Activated CD8-positive, alpha-beta memory T cell treated with anti-CD3 and anti-CD28 coated beads, Interleukin-2, amount 50 U/mL, for 48 hours (primary cell): ENCODE results near the gene ACTRT3.
A peak's percentile ranks its signal among the peaks of the same experiment; 100 is the strongest.
"Not testable (repeated sequence)": the region's sequence is repeated elsewhere in the genome, so short reads cannot be mapped to it uniquely, and the experiment has no call there.

Experiments used
- DNase-seq: peaks from one replicate; pipeline ENCODE4 v3.0.0-alpha.2; 2020

ACTRT3 gene

GRCh38 chr3:169772305-169772896, 3.0 kb upstream of the ACTRT3 start:
- no peak for DNase-seq

GRCh38 chr3:169771497-169772304, 2.3 kb upstream of the ACTRT3 start:
- peak; percentile 81 for DNase-seq

DNA sequence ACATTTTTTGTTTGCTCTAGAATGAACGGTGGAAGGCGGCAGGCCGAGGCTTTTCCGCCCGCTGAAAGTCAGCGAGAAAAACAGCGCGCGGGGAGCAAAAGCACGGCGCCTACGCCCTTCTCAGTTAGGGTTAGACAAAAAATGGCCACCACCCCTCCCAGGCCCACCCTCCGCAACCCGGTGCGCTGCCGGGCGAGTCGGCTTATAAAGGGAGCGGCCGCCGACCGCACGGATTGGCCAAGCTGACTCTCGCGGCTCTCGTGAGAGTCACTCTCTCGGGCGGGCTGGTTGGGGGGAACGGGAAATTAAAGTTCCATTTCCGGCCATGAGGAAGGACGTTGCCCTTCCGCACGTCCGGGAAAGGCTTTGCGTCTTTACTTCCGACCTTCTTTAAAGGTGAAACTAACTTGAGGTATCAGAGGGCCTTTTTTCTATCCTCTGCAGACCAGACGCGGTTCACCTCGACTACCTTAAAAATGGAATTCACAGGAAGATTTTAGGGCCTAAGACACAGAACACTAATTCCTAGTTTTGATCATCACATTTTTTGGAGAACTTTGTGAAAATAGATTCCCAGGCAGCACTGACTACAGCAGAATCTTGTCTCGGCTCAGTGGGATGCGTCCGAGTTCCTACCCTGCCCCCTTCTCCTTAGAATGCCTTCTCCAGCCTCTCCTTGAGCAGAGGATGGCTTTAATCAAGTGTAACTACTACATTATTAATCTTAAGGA, 4.3 kb downstream of the ACTRT3 start, which contains the start of gene TERC:
TSS of gene TERC (minus strand) at position 179 of the 731 bp plus-strand sequence.
- peak; percentile 94 for DNase-seq

DNA sequence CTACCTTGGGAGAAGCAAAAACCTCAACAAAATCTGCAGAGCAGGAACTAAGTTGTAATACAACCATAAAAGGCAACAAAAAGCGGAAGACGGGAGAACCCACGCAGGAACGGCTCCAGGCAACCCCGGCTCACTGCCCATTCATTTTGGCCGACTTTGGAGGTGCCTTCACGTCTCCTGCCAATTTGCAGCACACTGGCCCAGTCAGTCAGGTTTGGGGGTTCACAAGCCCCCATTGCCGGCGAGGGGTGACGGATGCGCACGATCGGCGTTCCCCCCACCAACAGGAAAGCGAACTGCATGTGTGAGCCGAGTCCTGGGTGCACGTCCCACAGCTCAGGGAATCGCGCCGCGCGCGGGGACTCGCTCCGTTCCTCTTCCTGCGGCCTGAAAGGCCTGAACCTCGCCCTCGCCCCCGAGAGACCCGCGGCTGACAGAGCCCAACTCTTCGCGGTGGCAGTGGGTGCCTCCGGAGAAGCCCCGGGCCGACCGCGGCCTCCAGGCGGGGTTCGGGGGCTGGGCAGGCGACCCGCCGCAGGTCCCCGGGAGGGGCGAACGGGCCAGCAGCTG, 5.0 kb downstream of the ACTRT3 start:
- DNase-seq = peak; percentile 86

DNA sequence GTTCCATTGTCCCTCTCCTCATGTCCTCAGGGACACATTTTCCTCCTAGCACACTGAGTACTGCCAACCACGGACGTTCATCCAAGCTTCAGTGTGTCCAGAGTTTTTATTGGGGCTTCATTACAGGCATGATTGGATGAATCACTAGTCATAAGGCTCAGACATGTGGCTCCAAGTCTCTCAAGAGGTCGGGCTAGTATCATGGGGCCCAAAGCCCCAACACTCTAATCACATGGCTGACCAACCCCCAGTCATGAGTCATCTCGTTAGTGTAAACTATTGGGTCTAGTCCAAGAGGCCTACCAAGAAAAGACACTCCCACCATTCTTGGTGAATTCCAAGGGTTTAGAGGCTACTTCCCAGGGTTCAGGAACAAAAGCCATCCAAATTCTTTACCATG, 8.9 kb downstream of the ACTRT3 start:
- no peak for DNase-seq

GRCh38 chr3:169759256-169759655, 10.1 kb downstream of the ACTRT3 start:
- no peak for DNase-seq

DNA sequence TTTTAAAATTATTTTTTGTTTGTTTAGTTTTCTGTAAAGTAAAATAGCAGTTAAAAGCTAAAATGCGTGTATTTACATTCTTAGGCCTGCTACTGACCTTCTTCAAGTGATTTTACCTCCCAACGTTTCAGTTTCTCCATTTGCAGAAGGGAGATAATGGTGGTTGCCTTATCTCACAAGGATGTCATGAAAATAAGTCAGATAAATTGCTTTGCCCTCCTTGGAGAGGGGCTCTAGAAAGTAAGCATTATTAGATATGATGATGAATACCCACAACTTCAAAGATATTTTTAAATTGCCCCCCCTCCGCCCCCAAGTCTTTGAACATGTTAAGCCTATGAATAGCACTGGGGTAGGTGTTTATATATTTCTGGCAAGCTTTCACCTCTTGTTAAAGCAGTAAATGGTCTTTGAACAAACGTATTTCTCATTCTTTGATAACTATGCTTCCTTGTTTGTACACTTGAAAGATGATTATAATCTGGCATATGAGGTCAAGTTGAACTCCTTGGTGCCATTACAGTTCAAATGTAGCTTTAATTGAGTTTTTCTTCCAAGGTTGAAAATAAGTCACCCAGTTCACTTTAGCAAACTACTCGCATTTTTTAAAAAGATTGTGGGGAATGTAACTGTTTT, 10.9 kb downstream of the ACTRT3 start:
- no peak for DNase-seq

DNA sequence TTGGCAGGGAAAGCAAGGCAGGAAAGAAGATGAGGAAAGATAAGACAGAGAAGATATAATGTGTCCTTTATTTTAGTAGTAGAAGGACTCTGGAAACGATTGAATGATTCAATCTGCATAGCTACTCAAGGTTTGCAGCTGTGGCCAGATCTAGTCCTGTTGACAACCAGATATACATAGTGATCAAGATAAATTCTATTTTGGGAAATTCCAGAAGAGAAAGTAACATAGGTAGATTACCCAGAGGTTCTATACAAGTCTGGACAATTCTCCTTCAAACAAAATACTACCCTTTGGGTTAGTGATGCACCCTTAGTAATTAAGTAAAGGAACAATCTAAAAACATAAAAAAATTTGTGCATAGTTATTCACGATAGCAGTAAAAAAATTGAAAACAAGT, 13.9 kb downstream of the ACTRT3 start:
- no peak for DNase-seq

DNA sequence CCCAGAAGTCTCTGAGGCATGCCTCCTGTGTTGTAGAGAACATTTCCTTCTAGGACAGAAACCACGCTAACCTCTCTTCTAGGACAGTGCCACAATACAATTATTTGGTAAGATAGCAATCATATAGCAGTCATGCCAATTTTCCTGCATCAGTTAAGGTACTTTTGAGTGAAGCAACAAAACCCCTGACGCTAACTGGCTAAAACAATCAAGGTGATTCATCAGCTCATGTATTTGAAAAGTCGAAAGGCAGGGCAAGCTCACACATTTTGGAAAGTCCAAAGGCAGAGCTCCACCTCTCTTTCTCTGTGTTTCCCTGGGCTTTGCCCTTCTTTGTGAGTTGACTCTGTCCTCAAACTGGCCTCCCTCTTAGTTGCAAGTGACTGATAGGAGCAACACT, 14.7 kb downstream of the ACTRT3 start:
- DNase-seq = no peak

- no peak for DNase-seq
Observed at GRCh38 chr3:169751875-169752274, 17.5 kb downstream of the ACTRT3 start.

DNA sequence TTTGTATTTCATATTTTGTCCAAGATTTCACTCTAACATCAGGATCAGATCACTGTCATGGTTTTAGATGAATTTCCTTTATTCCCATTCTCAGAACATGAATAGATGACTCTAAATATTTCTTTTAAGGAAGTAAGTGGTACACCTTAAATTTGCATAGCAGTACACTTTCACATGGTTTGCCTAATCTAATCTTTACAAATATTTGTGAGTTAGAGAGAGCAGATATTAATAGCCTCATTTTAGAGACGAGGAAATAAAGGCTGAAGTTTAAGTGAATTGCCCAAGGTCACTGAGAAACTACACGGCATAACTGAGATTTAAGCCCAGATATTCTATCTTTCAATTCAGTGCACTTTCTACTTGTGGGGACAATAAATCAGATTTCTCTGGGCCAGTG, 18.7 kb downstream of the ACTRT3 start:
- DNase-seq = no peak

GRCh38 chr3:169748670-169749069, 20.7 kb downstream of the ACTRT3 start:
- DNase-seq = no peak

- DNase-seq = no peak
Observed at GRCh38 chr3:169746924-169747323, 22.4 kb downstream of the ACTRT3 start.

GRCh38 chr3:169744366-169745054, 24.9 kb downstream of the ACTRT3 start:
- DNase-seq = no peak

- no peak for DNase-seq
Observed at GRCh38 chr3:169739067-169739466, 30.3 kb downstream of the ACTRT3 start.

GRCh38 chr3:169731857-169732256, 37.5 kb downstream of the ACTRT3 start:
- DNase-seq = not testable (repeated sequence)

DNA sequence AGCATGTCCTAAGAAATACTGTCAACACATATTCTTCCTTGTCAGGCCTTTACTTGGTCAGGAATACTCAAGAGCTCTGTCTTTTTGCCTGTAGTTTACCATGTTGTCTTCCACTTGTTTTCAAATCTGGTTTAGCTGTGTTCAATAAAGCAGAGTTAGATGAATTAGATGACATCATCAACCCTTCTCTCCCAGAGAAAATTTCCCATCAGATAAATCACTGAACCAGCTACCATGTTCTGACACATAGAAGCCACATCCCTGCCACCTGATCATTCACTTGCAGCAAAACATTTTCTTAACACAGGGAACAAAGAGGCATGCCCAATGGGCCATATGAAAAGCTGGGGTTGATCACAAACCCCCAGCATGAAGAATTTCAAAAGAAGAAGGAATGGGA, 46.6 kb downstream of the ACTRT3 start:
- no peak for DNase-seq

- not testable (repeated sequence) for DNase-seq
Observed at GRCh38 chr3:169718415-169718814, 50.9 kb downstream of the ACTRT3 start.
